Stimulated activated CD4-positive, alpha-beta T cell treated with anti-CD3 and anti-CD28 coated beads, Interleukin-12 subunit alpha, Interleukin-12 subunit beta, amount 100 ng/mL, for 4 hours (primary cell): ENCODE results near the gene SPDYC.

Source experiments
- DNase-seq: peaks from one replicate; pipeline ENCODE4 v3.0.0-alpha.2; 2020

SPDYC gene, protein sequence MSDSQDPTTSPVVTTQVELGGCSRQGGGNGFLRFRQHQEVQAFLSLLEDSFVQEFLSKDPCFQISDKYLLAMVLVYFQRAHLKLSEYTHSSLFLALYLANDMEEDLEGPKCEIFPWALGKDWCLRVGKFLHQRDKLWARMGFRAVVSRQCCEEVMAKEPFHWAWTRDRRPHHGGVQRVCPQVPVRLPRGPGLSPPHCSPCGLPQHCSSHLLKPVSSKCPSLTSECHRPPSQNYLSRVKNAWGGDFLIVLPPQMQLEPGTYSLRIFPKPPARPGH

DNA sequence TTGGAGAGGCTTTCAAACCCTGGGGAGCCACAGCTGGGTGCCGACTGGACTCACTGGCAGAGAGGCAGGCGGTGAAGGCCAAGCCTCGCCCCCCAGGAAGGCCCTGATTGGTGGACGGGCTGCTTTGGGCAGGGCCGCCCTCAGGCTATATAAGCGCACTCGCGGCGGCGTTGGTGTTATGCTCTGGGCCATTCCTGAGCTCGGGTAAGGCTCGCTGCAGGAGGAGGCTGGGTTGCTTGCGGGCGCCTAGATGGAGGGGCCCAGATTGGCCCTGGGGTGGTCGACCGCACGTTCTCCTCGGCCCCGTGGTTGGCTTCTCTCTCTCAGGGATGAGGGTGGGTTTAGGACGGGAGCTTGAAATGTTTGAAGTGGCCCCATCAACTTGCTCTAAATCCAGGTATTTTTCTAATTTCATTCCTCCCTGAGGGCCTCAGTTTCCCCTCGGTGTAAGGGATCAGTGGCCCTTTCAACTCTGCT is at the start of gene SPDYC:
Gene SPDYC, plus strand, starts transcription at position 176 of the 477 bp plus-strand sequence. CDS start 1,125 bp downstream, outside the sequence.
- no peak for DNase-seq

DNA sequence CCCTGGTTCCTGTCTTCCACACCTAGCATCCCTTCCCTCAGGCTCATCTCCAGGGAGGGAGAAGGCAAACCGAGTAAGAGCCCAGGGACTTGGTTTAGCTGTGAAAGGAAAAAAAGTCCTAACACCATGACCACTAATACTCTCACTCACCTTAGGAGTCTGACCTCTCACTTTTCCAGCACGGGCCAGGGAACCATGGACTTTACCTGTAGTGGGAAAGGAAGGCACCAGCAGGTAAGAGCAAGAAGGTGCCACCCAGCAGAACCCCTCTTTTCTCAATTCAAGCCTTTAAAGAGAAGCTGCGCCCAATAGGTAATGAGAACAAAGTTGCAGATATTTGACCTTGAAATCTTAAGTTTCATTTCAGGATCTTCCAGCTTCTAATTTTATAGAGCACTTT is 49.2 kb upstream of the SPDYC start:
- no peak for DNase-seq

DNA sequence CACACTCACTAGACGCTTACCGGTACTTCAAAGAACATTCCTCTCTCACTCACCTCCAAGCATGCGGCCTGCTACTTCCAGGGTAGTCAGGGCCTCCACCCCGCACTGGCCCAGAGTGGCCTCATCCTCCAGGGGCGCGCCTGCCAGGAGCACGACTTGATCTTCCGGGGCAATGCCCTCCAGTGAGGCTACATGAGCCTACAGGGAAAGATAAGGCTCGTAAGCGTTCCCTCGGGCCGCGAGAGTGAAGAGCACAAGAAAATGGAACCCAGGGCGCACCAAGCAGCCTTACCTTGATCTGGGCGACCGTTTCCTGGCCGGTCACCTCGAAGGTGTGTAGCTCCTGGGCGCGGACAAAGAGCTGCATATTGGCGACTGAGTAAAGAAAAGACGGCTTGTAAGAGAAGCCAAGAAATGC is 48.6 kb upstream of the SPDYC start:
- DNase-seq, result no peak

DNA sequence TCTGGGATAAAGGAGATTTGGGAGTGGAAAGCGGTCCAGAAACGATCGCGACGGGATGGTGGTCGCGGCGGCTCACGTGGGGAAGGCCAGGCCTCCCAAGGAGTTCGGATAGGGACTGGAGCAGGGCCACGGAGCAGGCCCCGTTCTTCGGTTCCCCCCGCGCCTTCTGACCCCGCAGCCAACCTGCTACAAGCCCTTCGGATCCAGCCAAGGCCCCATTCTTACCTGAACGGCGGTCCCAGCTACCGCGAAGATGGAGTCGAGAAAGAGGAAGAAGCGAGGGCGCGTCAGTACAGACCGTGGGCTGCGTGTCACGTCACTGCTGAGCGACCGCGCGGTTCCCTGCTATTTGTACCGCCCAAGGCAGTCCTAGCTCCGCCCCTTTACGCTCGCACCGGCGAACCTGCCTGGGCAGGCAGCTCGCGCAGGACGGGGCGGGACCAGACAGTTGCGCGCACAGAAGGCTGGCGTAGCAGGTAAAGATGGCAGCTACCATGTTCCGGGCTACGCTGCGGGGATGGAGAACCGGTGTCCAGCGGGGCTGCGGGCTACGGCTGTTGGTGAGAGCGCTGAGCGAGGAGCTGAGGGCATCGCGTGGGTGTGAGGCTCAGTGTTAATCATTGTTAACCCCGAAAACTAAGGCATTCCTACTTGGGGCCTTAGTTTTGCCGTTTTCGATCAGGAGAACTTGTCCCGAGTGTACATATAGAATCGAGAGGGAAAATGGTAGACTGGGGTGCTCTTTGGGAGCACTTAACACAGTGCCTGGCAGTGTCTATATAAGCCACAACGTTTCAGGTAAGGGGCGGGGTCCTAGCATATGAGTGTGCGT is 48.0 kb upstream of the SPDYC start, which contains the start of the genes FAU and MRPL49:
Gene FAU, minus strand, starts transcription at position 270 of the 832 bp plus-strand sequence. CDS start 321 bp downstream, outside the sequence.
Gene MRPL49, plus strand, starts transcription at position 457 of the 832 bp plus-strand sequence. Its CDS starts 26 bp downstream, at position 483.
- DNase-seq, result peak; percentile 98

DNA sequence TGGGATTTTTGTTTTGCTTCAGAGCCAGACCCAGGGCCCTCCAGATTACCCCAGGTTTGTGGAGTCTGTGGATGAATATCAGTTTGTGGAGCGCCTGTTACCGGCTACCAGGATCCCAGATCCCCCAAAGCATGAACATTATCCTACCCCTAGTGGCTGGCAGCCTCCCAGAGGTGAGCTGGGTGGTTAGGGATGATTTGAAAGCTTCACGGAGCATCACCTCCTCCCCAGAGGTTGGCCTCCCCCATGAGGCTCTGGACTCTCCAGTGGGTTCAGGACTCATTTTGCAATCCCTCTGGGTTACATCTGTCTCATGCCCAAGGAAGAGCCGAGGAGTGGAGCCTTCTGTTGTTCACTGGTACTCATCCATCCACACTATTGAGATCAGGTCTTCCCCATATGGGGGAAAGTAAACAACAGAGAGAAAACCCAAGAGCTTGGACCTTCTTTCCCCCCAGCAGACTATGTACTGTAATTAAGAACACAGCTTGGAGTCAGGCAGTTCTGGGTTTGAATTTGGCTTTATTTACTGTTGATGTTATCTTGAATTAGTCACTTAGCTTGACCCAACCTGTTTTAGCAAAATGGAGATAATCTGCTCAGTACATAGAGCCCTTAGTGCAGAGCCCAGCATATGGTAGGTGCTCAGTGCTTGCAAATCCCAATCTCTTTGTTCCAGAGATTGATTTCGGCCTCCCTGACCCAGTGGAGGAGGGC is 45.4 kb upstream of the SPDYC start:
- no peak for DNase-seq

DNA sequence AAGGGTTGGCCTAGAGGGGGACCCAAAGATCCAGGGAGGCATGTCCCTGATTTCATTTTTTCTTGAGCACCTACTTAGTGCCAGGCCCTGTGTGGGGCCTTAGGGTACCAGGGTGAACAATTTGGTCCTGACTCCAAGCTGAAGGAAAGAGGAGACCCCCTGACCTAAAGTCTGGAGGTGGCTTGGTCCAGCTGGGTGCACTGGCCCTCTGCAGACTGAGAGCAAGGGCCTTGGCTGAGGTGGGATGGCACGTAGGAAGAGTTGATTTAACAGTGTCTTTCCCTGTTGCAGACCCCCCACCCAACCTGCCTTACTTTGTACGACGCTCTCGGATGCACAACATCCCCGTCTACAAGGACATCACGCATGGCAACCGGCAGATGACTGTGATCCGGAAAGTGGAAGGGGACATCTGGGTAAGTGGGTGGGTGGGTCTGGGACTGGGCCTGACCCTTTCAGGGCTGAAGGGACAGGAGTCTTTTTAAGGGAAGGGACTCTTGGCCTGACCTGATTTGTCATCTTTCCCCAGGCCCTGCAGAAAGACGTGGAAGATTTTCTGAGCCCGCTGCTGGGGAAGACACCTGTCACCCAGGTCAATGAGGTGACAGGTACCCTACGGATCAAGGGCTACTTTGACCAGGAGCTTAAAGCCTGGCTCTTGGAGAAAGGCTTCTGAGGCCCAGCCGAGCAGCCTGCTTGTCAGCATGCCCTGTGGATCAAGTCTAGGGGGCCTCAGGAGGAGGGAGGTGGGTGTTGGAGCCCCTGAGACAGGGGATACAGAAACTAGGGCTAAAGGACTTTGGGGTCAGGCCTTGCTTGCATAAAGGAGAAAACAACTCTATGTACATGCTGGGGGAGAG is 44.6 kb upstream of the SPDYC start:
- no peak for DNase-seq

DNA sequence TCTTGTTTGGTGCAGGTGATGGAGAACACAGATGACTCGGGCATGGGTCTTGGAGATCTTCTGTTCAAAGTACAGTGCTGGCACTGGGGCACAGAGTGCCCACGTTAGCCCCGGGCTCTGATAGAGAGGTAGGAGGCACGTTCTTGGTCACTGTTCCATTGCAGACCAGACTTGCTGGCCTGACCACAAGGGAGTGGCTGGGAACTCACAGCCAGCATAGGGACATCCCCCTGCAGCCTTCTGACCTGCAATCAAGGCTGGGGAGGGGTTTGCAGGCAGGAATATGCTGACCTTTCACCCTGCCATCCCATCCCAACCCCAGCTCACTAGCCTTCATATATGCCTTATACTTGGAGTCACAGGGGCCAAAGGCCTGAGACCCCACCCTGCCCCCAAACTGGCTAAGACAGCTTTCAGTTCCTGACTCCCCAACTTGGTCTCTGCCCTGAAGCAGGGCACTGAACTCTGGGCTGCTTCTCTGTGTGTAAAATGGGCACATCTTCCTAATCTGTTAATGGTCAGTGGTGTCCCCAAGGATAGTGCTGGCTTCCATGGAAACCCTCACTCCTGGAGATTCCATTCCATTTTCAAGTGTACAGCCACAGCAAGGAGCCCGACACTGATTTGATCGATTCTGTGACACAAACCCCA is 43.3 kb upstream of the SPDYC start:
- no peak for DNase-seq

DNA sequence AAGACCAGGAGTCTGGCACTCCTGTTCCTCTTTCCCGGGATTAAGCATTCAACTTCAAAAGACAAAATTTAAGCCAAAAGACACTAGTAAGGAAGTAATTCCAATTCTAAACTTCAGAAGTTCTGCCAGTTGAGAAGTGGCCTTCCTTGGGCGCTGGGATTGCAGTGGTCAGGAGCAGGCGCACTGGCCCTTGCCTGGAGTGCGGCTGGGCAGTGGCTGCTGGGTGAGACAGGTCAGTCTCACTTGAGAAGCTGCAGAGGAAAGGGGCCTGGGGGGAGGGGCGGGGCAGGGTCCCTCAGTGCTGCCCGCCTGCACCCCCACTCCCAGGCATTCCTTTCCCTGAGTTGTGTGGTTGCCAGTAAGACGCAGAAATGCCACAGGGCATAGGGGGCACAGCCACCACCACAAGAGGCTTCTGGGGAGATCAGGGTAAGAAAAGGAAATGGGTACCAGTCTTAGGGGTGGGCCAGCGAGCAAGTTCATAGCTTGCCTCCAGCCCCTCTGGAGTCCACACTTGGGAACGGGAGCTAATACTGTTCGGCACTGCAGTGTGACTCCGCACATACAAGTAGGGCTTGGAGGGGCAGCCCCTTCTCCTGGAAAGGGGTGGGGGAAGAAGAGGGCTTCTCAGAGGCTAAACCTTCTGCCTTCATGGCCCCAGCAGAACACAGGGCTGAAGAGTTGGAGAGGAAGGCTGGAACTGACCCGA is 42.4 kb upstream of the SPDYC start:
- no peak for DNase-seq

DNA sequence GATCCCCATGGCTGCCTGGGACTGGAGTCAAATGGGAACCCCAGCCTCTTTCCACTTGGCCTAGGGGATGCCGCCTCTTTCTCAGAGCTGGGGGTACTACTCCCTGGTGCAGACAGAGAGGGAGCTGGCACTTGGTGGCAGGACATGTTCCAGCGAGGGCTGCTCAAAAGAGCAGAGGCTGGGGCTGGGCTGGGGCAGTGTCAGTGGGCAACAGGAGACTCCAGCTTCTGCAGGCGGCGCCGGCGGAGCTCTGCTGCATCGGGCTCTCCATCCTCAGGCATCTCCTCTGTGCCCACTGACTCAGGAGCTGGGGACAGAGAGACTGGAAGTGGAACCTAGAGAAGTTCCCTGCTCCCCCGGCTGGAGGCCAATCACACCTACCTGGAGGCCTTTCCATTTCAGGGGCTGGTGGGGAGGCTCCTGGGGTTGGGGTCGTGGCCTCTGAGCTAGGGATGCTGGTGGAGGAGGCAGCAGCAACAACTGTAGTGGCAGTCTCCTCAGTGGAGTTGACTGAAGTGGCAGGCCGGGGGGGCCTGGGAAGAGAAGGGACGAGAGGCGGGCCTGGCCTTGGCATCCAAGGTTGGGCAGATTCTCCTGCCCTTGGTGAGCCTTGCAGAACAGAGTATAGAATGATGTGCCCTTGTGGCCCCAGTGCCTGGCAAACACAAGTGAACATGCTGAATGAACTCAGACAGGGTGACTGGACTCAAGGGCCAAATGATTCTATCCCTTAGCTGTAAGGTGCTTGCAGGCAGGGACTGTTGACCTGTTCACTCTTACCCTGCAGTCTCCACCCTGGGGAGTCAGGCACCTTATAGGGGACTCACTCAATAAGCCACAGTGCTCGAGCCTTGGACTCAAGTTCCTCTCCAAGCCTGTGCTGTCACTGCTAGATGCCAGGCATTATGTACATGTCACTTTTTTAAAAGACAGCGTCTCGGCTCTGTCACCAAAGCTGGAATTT is 41.6 kb upstream of the SPDYC start:
- no peak for DNase-seq

DNA sequence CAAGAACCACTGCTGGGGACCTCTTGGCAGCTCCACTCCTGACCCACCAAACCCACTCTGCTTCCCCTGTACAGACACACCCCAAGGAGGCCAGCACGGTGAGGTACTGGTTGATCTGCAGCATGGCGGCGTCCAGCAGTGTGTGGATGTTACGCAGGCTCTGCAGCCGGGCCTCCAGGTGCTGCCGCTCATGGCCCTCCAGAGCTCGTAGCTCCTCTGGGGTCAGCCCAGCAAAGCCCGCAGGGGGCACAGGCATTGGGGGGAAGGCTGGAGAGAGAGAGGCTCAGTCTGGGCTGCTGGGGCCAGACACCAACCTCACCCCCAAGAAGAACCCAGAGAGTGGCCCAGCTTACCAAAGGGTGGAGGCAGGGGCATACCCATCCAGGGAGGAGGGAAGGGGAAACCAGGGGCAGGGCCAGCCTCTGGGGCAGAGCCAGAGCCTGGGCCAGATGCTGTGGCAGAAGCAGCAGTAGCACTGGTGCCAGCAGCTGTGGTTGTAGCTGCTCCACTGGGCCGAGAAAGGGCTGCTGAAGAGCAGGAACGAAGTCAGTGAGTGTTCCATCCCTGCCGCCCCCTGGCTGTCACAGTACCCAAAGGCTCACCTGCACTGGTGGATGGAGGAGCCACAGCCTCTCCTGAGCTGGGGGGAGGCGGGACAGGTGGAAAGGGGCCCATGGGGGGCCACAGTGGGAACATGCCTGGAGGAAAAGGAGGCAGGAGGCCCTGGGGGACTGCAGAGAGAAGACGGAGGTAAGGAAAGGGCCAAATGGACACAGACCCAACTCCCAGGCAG is 40.2 kb upstream of the SPDYC start:
- DNase-seq, result no peak

DNA sequence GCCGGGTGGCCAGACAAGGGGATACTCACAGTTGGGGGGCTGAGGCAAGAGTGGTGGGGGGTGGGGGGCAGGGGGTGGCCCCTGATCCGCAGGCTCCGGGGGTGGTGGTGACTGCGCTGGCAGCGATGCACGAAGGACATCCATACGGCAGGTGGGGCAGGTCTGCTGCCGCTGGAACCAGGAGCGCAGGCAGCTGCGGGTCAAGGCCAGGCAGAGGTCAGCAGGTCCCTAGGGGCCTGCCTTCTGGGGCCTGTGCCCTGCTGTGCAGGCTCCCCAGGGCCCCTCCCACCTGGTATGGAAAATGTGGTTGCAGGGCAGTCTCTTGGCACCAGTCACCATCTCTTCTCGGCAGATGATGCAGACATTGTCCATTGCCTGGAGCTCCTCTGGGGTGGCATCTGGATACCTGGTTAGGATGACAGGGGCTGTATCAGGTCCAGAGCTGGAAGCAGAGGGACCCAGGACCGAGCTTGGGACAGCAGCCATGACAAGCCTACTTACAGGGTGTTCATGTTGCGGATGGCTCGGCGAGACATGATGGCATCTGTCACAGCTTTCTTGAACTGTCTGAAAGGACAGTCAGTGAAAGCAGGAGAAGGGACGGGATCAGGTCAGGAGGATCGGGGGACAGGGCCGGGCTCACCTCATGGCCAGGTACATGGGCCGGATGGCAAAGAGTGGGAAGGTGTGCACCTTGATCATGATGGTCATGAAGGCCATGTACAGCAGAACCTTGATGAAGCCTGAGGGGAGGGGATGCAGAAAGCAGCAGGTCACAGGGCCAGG is 39.2 kb upstream of the SPDYC start:
- no peak for DNase-seq

DNA sequence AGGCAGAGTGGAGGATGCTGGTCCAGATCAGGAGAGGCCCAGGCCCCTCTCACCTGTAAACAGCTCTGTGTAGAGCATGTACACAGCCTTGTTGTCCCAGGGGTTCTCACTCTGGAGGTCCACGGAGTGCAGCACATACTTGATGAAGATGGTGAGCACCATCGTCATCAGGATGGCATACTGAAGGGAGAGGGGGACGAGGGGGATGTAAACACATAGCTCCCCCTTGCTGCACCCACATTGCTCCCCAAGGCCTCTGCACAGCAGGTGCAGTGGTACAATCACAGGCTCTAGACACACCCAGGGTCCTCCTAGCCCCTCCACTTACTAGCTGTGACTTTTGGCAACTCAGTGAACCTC is 38.6 kb upstream of the SPDYC start:
- DNase-seq, result no peak

DNA sequence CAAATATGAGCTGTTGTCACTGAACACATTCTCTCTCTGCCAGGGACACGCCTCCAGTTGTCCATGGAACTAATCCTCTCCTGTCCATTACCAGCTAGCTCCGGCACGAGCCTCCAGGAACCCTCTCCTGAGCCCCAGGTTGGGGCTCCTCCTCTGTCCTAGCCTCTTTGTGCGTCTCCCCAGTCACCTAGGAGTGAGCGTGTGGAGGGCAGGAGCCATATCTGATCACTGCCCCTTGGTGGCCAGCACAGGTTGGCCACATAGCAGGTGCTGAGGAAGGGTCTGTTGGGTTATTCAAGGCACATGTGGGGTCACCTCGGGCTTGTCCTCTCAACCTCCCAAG is 38.2 kb upstream of the SPDYC start:
- no peak for DNase-seq

DNA sequence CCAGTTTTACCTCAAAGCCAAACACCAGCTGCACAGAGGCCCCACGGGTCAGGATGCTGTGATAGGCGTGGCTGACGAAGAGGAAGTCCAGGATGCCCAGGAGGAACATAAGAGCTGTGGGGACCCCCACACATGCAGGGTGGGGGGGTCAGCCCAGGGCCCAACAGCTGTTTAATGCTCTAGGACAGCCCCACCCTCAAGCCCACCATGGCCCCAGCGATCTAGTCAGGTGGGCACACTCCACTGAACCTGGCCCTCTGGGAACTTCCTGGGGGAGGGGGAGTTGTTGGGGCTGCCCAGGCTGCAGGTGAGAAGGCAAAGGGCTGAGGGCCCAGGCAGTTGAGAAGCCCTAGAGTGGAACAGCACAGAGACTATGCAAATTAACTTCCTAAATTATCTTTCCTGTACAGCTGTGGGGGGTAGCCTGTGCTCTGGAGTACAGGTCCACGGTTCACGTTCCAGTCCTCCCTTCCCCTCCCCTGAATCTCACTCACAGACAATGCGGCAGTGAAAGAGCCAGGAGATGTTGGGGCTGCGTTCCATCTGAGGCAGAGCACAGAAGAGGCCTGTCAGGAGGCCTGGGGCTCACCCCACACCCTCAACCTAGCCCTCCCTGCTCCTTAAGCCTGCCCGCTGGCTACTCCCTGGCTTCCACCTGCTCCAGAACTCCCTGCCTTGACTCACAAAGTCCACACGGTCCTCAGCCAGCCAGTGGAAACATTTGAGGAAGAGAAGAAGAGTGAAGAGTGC is 37.6 kb upstream of the SPDYC start:
- DNase-seq, result no peak

DNA sequence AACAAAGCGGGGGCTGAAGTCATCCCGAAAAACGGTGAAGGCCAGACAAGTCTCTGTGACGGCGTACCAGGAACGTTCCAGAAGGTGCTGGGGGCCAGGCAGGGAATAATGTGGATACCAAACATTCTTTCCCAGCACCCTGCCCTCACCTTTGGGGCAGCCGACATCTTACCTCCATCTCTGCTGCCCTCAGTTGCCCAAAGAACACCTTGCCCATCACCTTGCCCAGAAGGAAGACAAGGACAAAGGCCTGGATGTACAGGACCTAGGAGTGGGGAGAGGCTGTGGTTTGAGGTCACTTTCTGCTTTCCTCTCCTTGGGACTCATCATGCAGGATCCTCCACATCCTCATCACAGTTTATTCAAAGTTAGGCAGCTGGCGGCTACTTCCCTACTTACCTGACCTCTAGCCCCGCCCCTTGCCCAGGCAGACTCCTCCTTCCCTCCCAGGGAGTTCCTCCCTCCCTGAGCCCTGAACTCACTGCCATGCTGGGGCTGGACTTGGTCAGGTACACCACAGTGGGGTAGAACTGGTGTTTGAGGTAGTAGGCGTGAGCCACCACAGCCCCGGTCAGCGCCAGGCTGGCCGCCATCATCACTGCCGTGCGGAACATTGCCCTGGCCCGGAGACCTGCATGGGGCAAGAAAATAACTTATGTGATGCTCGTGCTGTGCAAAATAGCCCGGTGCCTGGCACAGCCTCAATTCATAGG is 36.9 kb upstream of the SPDYC start:
- peak; percentile 60 for DNase-seq

DNA sequence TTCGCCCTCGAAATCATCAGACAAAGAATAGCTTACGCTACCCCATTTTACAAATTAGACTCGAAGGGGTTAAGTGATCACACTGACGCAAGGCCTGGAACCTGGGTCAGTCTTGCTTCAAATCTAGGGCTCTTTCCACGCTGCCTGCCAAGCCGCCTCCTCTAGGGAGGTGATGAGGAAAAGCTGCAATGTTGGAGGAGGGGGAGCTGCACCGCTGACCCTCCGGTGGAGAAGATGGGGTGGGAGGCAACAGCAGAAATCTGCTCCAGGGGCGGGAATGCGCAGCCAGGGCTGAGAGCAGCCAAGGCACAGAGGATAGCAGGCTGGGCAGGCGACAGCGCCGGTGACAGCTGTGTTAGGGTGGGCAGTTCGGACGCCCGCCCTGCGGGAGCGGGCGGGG is 36.3 kb upstream of the SPDYC start:
- no peak for DNase-seq
